GM12873 (cell line): ENCODE results near the gene AIG1.

Experiments used
- TF ChIP-seq, protein P1 (sequence below): IDR thresholded peaks from 2 replicates; pipeline ENCODE4 v1.5.1; 2012; ENCODE audit warnings: low read depth, mild to moderate bottlenecking, moderate library complexity, low read length, control low read depth; ENCODE audit not compliant: insufficient read depth; ENCODE audit errors: missing control alignments

AIG1 gene

DNA sequence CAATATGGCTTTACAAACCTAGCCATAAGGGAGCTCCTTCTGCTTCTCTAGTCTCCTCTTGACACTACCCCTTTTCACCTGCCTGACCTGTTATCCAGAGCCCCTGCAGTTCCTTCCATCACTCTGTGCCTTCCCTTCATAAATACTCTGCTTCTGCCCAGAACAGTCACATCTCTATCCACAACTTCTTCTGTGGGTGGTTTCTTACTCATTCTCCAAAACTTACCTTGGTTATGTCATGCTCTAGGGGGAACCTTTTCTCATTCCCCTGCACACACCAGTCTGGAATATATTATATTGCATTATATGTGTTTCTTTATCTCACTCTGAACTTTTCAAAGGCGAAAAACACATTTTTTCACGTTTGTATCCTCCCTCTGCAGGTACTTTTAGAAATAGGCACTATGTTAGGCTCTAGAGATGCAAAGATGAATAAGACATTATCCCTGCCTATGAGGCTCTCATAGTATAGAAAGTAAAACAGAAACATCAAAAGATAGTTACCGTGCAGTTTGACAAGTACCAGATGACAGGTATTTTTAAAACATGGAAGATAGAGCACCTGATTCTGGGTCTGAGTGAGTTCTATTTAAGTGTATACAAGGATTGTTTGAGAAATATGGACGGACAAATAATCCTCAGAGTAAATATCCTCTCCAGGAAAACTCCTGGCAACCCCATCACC lies 51.5 kb downstream of the AIG1 start:
- TF ChIP-seq, protein P1, sequence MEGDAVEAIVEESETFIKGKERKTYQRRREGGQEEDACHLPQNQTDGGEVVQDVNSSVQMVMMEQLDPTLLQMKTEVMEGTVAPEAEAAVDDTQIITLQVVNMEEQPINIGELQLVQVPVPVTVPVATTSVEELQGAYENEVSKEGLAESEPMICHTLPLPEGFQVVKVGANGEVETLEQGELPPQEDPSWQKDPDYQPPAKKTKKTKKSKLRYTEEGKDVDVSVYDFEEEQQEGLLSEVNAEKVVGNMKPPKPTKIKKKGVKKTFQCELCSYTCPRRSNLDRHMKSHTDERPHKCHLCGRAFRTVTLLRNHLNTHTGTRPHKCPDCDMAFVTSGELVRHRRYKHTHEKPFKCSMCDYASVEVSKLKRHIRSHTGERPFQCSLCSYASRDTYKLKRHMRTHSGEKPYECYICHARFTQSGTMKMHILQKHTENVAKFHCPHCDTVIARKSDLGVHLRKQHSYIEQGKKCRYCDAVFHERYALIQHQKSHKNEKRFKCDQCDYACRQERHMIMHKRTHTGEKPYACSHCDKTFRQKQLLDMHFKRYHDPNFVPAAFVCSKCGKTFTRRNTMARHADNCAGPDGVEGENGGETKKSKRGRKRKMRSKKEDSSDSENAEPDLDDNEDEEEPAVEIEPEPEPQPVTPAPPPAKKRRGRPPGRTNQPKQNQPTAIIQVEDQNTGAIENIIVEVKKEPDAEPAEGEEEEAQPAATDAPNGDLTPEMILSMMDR = no peak

GRCh38 chr6:143112837-143113236 lies 52.1 kb downstream of the AIG1 start:
- TF ChIP-seq, protein P1 = no peak

DNA sequence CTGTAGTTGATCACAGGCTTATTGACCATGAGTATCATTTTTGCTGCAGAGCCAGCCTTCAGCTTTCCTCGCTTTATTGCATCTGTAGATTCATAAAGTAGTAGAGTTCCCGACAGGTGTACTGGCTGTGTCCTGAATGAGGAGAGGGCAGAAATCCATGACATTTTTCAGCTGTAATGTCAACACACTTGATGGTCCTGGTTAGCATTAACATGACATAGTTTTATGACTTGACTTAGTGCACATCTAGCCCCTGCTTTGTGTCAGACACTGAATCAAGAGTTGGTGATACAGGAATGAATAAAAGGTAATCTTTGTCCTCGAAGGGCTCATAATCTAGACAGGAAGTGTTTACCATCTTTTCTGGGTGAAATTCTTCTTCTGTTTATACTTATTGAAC lies 55.0 kb downstream of the AIG1 start:
- TF ChIP-seq, protein P1 = no peak

DNA sequence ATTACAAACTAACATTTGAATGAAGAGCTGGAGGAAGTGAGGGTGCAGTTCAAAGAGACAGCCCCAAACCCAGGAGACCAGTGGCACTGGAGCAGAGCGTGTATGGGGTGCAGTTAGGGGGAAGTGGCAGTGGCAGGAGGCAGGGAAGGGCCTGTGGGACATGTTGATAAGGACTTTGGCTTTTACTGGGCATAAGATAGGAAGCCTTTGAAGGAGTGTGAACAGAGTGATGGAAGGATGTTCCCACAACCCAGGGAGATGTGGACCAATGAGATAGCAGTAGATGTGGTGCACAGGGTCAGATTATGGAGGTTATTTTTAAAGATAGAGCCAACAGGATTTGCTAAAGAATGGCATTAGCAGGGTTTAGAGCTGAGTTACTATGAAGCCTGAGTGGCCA lies 56.4 kb downstream of the AIG1 start:
- TF ChIP-seq, protein P1 = no peak

GRCh38 chr6:143119260-143119659 lies 58.6 kb downstream of the AIG1 start:
- TF ChIP-seq, protein P1 = no peak

GRCh38 chr6:143123081-143123480 lies 62.4 kb downstream of the AIG1 start:
- TF ChIP-seq, protein P1 = no peak

GRCh38 chr6:143123941-143124340 lies 63.3 kb downstream of the AIG1 start:
- TF ChIP-seq, protein P1 = no peak
